EH (cell line): ENCODE data around the gene OGFOD3.
"Not testable (repeated sequence)": the region's sequence is repeated elsewhere in the genome, so short reads cannot be mapped to it uniquely, and the experiment has no call there.

ENCODE experiments used
- DNase-seq: peaks from one replicate; pipeline ENCODE4 v3.0.0-alpha.2; 2015; ENCODE audit warnings: low read depth

The OGFOD3 gene

DNA sequence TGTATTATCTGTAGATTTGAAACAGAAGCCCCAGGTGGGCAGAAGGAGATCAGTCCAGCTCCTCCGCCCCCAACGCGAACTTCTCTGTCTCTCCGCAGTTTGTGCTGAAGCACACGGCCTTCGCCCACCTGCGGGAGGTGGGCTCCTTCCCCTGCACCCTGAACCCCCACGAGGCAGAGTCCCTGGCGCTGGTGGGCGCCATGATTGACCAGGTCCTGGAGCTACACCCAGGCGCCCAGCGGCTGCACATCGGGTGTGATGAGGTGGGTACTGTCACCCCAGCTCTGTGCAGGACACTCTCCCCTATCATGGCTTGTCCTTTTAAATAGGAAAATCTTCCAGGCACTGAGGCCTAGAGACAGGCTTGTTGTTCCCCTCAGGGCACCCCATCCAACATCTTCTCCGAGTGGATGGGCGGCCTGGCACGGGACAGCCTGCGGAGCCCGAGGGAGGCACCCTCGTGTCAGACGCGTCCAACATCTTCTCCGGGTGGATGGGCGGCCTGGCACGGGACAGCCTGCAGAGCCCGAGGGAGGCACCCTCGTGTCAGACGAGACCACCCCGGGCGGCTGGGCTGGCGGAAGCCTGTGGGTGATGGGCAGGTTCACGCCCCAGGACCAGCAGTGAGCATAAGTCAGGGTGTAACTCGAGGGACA, 15.3 kb upstream of the OGFOD3 start:
- DNase-seq: no peak

DNA sequence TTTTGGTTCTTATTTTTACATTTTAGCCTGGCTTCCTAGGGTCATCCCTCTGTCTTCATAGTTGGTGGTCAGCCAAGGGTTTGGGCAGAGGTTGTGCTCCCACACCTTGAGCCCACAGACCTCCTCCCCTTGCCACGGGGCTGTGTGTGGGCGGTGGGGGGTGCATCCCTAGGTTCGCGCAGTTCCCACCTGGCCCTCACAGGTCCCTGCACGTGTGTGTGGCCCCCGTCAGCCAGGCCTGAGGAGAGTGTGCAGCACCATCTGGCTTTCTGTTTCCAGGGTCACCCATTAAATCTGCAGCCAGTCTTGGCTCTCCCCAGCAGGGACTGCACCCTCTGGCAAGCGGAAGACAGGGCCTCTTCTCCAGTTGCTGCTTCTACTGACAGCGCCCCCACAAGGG, 13.6 kb upstream of the OGFOD3 start:
- DNase-seq: no peak

DNA sequence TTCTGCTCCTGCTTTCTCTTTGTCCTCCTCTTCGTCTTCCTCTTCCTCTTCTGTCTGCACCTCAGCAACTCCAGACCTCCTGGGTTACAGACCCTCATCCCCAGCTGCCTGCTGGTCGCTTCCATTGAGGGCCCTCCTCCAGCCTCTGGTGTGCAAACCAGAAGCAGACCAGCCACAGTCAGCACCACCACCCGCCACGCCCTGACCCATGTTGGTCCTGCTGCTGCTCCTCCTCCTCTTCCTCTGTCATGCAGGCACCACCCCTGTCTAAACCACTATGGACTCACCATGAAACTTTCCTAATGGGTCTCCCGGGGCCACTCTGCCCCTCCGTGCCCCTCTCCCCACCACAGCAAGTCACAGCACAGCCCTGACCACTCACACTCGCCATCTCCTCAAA, 11.4 kb upstream of the OGFOD3 start:
- DNase-seq: no peak

DNA sequence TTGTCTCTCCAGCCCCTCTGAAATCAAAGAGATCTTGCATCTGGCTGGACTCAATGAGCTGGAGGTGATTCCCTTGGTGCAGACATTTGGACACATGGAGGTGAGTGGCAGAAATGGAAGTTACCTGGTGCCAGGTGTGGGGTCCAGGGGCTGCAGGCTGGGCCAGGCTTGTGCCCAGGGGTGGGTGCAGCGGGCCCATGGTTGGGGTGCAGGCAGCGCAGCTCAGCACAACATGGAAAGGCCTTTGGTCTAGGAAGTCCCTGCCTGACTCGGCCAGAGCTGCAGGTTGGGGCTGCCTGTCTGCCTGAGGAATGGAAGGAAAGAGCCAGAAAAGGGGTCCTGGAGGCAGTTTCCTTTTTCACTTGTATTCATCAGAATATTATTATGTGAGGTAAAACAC, 10.2 kb upstream of the OGFOD3 start:
- DNase-seq: no peak

DNA sequence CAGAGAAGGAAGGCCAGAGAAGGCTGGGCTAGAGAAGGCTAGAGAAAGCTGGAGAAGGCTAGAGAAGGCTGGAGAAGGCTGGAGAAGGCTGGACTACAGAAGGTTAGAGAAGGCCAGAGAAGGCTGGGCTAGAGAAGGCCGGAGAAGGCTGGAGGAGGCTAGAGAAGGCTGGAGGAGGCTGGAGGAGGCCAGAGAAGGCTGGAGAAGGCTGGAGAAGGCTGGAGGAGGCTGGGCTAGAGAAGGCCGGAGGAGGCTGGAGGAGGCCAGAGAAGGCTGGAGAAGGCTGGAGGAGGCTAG, 6.4 kb upstream of the OGFOD3 start:
- DNase-seq: no peak

DNA sequence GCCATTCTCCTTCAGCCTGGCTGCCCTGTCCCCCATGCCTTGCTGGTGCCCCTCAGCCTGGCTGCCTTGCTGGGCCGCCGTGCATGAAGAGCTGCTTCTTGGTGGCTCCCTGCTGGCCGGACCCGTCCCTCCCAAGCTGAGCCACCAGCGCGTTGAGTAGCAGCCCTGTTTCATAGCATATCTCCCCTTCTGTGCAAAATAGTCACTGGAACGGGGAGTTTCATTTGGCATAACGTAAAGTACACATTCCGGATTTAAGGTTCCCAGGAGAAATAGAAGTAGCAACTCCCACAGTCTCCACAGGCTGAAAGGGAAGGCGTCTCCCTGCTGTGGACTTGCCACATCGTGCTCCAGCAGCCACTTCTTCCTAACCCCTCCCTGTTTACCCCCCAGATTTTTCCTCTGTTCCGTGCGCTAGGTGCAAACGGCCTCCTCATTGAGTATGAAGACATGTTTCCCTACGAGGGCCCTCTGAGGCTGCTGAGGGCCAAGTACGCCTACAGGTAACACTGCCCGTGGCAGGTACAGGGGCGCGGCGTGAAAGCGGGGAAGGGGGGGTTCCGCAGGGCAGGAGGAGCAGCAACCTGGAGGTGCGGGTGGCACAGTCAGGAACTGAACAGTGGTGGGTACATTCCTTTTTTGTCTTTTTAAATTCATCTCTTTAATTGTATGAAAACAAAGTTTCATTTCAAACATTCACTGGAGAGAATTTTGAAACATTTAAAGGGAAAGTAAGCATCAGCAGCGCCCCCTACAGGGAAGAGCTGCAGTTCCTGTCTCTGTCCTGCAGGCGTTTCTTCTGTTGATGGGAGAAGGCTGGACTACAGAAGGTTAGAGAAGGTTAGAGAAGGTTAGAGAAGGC, 5.8 kb upstream of the OGFOD3 start:
- peak; percentile 58 for DNase-seq

DNA sequence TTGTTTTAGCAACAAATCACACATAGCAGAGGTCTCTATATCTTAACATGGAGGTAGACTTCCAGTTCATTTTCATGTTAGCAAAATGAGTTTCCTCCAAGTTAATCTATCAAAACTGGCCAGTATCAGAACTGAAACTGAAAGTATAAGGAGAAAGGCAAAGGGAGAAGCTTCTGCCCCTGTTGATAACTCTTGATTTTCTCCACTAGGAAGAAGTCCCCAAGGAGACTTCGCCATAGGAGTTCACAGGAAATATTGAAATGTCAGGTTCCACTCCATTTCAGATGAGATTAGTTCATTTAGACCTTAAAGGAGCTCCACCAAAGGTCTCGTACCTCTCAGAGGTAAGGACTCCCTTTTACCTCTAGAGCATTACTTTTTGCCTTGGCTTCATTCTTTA, 1.2 kb upstream of the OGFOD3 start:
- peak; percentile 19 for DNase-seq

DNA sequence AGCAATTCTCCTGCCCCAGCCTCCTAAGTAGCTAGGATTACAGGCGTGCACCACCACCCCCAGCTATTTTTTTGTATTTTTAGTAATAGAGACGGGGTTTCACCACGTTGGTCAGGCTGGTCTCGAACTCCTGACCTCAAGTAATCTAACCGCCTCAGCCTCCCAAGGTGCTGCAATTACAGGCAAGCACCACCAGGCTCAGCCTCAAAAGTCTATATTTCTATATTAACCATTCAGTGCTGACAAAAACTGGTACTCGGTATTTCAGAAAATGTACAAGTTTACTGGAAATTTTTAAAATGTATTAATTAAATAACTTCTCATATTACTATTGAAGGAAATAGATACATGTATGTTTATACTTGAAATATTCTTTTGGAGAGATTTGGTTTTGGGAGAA, 1.6 kb downstream of the OGFOD3 start:
- no peak for DNase-seq

DNA sequence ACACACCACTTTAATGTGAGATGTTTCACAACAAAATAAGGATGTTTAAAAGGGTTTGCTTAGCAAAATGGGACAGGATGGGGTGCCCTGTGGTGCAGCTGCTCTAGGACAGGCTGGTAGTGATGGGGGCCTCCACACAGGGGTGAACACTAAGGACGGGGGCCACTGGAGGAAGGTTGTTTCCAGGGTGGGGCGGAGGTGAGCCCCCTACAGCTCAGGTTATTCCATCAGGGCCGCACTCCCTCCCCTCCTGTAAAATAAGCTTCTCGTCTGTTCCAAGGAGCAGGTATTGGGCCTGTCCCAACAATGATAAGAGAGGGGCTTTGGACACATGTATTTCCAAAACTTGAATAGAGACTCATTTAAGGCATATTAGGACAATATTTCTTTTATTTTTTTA, 2.1 kb downstream of the OGFOD3 start:
- no peak for DNase-seq

DNA sequence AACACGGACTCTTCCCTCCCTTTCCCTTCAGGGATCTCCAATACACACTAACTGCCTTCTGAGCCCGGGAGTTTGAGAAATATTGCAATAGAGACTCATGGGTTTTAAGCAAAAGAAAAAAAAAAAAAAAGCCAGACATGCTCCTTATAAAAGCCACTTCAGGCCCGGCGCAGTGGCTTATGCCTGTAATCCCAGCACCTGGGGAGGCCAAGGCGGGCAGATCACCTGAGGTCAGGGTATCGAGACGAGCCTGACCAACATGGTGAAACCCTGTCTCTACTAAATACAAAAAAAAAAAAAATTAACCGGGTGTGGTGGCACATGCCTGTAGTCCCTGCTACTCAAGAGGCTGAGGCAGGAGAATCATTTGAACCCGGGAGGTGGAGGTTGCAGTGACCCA, 2.6 kb downstream of the OGFOD3 start:
- no peak for DNase-seq

DNA sequence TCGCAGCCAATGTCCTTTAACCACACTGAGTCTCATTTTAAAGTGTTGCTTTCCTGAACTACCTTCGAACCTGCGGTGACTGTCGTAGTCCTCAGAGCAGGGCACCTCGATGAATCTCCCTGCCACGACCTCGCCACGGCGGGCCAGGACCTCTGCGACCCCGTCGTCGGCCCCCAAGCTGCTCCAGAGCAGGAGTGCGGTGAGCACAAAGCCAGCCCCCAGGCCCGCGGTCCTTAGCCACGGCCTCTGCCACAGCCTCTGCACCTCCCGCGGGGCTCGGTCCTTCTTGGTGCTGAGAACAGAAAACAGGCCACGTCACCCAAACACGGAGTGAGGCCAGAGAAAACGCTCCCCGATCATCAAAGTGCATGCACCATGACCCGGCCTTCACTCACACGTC, 3.0 kb downstream of the OGFOD3 start:
- DNase-seq: no peak

DNA sequence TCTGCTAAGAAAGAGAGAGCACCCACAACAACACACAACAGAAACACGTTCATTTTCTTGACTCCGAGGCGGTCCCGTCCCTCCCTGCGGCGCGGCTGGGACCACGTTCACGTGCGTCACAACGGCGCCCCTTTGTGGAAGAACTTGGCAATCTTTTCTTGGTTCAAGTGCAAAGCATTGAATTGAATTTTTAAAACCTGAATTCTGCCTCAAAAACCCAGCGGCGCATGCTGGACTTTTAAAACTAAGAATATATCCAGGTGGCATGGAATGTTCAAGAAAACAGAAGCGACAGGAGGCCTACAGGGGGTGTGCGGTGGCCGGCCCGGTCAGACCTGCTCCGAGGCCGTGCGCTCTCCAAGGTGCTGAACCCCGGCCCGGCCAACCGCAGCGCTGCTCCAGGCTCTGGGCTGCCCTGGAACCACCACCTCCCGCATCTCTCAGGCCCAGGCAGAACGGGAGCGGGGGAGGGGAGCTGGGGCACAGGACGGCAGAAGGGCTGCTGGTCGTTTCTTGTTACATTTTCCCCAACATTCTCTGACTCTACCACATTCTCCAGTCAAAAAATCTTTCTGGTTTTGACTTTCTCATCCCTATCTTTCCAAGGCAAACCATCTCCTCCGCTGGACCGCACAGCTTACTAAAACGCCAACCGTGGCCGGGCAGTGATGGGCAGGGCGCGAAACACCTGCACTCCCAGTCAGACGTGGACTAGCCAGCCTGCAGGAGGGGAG, 3.7 kb downstream of the OGFOD3 start:
- peak; percentile 68 for DNase-seq

DNA sequence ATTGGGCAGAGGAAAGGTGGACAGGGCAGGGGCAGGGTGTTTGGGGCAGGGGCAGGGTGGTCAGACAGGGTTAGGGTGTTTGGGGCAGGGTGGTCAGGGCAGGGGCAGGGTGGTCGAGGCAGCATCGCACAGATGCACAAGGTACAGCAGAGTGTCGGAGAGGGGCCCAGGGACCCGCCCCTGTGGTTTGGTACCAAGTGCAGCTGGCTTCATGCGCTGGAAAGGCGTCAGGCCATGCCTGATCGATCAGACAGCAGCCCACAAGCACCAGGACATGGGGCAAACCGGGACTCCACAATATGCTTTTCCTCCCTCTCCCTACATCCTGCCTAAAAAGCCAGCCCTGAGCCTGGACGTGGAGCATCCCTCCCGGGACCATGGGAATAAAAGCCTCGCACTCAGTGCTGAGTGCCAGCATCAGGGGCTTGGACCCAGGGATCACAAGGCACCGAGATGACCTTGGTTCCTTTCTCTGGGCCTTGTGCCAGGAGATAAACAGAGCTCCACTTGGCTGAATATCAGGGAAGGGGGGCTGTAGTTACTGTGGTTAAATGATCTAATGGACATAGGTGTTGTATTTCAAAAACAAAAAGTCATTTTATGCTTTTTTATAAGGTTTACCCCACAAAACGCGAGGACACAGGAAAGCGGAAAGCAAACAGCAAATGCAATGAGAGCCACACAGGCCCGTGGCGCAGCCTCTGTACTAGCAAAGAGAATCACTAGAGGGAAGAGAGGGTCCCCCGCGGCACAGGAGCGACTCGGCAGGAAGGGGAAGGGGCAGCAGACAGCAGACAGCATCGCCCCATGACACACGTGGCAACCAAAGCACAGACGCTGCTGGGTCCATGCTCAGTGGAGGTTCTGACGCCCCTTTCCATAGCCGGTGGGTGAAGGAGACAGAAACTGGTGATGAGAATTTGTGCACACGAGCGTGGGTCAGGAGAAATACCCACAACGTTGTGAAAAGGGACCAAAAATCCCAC, 5.6 kb downstream of the OGFOD3 start:
- DNase-seq: no peak

DNA sequence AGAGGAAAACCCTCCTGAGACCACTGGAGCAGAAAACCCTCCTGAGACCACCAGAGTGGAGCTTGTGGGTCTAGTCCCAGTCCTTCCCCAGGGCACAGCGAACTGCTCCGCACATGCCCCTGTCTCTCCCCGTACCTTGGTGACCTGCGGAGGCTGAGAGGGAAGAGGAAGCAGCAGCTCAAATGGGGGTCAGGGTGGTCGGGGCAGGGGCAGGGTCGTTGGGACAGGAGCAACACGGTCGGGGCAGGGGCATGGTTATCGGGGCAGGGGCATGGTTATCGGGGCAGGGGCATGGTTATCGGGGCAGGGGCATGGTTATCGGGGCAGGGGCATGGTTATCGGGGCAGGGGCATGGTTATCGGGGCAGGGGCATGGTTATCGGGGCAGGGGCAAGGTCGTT, 6.3 kb downstream of the OGFOD3 start:
- not testable (repeated sequence) for DNase-seq

DNA sequence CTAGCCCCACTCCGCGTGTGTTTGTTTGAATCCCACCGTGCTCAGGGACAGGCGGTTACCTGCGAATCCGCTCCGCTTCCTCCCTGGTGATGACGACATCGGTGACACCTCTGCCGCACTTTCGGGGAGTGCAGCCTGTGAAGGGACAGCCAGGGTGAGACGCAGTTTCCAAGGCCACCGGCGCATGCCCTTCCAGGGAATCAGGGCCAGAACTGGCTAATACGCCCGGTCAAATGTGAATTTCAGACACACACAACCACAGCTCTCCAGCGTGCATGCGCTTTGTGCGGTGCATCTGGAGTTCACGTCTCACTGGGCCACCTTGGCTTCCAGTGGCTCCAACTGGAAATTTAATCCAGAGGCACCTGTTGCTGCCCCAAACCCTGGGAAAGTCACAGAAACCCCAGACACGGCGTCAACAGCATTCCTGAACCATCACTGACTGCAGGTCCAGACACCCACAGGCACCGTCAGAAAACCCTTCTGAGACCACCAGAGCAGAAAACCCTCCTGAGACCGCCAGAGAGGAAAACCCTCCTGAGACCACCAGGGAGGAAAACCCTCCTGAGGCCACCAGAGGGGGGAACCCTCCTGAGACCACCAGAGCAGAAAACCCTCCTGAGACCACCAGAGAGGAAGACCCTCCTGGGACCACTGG, 6.9 kb downstream of the OGFOD3 start:
- no peak for DNase-seq

DNA sequence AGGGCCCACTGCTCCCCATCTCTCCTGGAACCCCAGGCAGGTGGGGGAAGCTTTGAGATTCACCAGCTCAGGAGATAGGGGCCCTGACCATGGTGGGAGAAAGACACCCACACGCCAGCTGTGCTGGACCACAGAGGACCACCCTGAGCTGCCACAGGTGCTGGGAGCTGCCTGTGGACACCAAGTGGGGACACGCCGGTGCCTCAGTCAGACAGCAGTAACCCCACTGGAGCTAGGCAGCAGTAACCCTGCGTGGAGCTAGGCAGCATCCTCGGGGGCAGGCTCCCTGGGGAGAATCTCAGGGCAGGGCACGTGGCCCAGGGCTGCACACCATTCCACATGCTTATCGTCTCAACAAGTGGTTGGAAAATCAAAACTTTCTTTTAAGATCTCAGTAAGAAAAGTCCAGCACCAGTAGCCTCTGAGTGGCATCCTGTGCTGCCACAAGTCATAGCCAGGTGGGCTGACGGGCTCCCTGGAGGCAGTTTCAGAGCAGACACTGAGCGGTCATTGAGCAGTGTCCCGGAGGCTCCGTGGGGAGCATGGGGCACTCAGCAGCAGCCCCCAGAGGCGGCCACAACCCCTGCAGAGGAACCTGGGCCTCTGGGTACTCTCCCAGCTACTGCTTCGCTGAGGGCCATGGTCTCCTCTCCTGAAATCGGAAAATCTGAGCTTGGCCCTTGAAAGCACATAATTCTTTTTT, 8.2 kb downstream of the OGFOD3 start:
- no peak for DNase-seq

DNA sequence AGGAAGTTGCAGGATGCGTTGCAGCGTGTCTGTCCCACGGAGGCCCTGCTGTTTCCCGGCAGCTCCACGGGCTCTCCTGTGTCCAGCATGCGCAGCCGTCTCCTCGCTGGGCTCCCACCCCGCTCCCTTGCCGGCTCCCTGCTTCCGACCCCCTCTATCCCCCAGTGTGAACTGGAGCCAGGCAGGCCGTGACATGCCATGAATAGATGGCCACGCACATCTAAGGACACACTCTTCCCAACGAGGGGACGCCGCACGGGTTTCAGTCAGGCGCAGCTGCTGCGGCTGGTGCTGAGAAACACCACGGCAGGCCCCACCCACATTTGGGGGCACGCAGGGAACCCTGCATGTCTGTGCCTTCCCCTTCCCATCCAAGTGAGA, 9.5 kb downstream of the OGFOD3 start:
- DNase-seq: no peak

DNA sequence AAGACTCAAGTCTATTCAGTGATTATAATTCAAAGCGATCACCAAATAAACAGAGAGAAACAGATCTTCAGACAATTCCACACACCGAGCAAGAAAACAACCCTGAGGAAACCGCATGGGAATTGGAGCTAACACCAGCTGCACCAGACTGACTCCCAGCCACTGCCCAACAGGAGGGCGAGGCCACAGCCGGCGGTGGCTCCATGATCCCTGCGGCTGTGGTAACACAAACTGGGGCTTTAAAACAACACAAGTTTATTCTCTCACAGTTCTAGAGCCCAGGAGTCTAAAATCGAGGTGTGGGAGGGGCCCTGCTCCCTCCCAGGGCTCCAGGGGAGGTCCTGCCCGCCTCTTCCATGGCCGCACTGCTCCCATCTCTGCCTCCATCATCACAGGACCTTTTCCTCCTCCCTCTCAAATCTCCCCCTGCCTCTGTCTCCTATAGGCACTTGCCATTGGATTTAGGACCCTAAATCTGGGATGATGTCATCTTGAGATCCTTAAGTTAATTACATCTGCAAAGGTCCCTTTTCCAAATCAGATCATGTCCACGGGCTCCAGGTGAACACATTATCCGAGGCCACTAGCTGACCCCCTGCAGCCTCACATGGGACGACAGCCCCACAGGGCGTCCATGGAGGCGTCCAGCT, 10.0 kb downstream of the OGFOD3 start:
- no peak for DNase-seq

DNA sequence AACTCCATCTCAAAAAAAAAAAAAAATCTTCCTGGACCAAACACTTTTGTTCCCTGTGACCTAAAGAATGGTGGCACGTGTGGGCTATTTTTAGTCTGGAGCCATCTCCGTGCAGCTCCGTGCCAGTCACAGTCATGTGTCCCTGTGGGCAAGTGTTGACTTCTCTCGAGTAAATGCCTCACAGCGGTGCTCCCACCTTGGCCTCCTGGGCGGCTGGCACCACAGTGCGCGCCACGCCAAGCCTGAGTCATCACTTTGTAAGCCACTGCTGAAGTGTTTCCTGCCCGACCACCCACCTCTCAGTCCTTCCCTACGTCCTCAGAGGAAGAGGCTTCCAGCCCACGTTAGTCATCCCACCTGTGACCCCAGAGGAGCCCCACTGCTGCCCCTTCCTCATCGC, 11.1 kb downstream of the OGFOD3 start:
- DNase-seq: no peak

DNA sequence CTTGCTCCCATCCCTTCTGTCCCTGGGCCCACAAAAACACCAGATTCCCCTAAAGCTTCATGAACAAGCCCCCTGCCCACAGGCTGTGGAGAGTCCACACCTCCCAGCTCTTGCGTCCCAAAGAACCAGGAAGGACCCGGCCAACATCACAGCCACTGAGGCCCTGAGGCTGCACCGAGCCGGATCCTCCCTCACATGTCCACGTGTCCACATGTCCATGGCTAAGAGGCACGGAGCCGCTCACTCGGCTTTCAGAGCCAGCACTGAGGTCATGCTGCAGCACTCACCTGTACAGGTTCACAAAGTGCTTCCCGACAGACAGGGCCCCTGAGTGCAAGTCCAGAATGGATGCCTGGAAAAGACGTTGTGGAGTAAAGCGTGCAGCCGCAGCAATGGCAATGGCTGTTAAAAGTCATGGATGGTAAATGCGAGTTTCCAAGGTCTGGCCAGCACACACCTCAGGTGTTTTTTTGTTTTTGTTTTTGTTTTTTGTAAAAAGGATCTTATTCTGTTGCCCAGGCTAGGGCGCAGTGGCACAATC, 12.2 kb downstream of the OGFOD3 start:
- DNase-seq: no peak
